Neural cell (in vitro differentiated cells): ENCODE measurements around the gene HMCN2. TPM values are rescaled to one million over a fixed set of nuclear protein-coding genes. Genes with fewer than 3 reads are reported as not detected.

Experiments used
- H2AFZ ChIP-seq: fragments of 200-600, 300-800 bp; sonication (generic), shearing (Covaris generic); 2 replicates; pipeline ENCODE4 v1.6.0; 2014; ENCODE audit warnings: low read depth, mild to moderate bottlenecking, antibody characterized with exemption, low read length, moderate library complexity
- H3F3A ChIP-seq: fragments of 200-600 bp; shearing (Covaris generic); 2 replicates; pipeline ENCODE4 v1.6.1; 2016; ENCODE audit warnings: mild to moderate bottlenecking, moderate library complexity, mixed read lengths, antibody characterized with exemption, low read length; ENCODE audit not compliant: insufficient read depth, poor library complexity, severe bottlenecking
- H3K27ac ChIP-seq: fragments of 200-600, 300-800 bp; sonication (generic), shearing (Covaris generic); 2 replicates; pipeline ENCODE4 v1.5.1; 2014; ENCODE audit warnings: mild to moderate bottlenecking, low read length, moderate library complexity
- H3K27me3 ChIP-seq: fragments of 300-800, 200-600 bp; sonication (generic), shearing (Covaris generic); 2 replicates; pipeline ENCODE4 v1.6.0; 2014; ENCODE audit warnings: mild to moderate bottlenecking, low read depth, low read length, moderate library complexity; ENCODE audit not compliant: insufficient read depth
- H3K36me3 ChIP-seq: fragments of 300-800, 200-600 bp; sonication (generic), shearing (Covaris generic); 2 replicates; pipeline ENCODE4 v1.5.1; 2014; ENCODE audit warnings: mild to moderate bottlenecking, antibody characterized with exemption, low read length, moderate library complexity; ENCODE audit not compliant: insufficient read depth
- H3K4me2 ChIP-seq: fragments of 300-800, 200-600 bp; sonication (generic), shearing (Covaris generic); 2 replicates; pipeline ENCODE4 v1.6.0; 2014; ENCODE audit warnings: mild to moderate bottlenecking, low read length
- H3K4me3 ChIP-seq: fragments of 300-800, 200-600 bp; sonication (generic), shearing (Covaris generic); 2 replicates; pipeline ENCODE4 v1.5.1; 2014; ENCODE audit warnings: mild to moderate bottlenecking, low read length, moderate library complexity
- H3K79me2 ChIP-seq: fragments of 200-600 bp; shearing (Covaris generic); replicated peaks from 2 replicates; pipeline ENCODE4 v1.6.0; 2014; ENCODE audit warnings: mild to moderate bottlenecking, low read length, moderate library complexity; ENCODE audit not compliant: insufficient read depth
- H3K9ac ChIP-seq: fragments of 300-800, 200-600 bp; sonication (generic), shearing (Covaris generic); 2 replicates; pipeline ENCODE4 v1.6.1; 2016; ENCODE audit warnings: mild to moderate bottlenecking, low read length, mixed read lengths
- H3K9me2 ChIP-seq: fragments of 200-600 bp; shearing (Covaris generic); 2 replicates; pipeline ENCODE4 v1.6.1; 2016; ENCODE audit warnings: mild to moderate bottlenecking, low read length, mixed read lengths; ENCODE audit not compliant: insufficient read depth
- H3K9me3 ChIP-seq: fragments of 200-600, 300-800 bp; sonication (generic), shearing (Covaris generic); 2 replicates; pipeline ENCODE4 v1.6.1; 2016; ENCODE audit warnings: mild to moderate bottlenecking, mixed run types, low read length, moderate library complexity, mixed read lengths
- H4K20me1 ChIP-seq: fragments of 200-600 bp; shearing (Covaris generic); 2 replicates; pipeline ENCODE4 v1.6.1; 2016; ENCODE audit warnings: mild to moderate bottlenecking, mixed run types; ENCODE audit not compliant: insufficient read depth
- CTCF ChIP-seq: fragments of 450-650 bp; IDR thresholded peaks from 2 replicates; pipeline ENCODE4 v1.5.1; 2014; ENCODE audit warnings: antibody characterized with exemption, mild to moderate bottlenecking, moderate library complexity; ENCODE audit not compliant: poor library complexity, severe bottlenecking
- EZH2 ChIP-seq: fragments of 200-600, 300-800 bp; shearing (Covaris generic), sonication (generic); IDR thresholded peaks from 2 replicates; pipeline ENCODE4 v1.6.1; 2014; ENCODE audit warnings: antibody characterized with exemption, low read length, borderline replicate concordance, mild to moderate bottlenecking; ENCODE audit not compliant: insufficient read depth, poor library complexity, severe bottlenecking
- MXI1 ChIP-seq: fragments of 450-650 bp; conservative IDR thresholded peaks from 2 replicates; pipeline ENCODE4 v1.6.1; 2014; ENCODE audit warnings: antibody characterized with exemption, mild to moderate bottlenecking; ENCODE audit not compliant: poor library complexity, severe bottlenecking
- POLR2AphosphoS5 ChIP-seq: IDR thresholded peaks from 2 replicates; pipeline ENCODE4 v1.6.1; 2012
- SMC3 ChIP-seq: fragments of 450-650 bp; conservative IDR thresholded peaks from 2 replicates; pipeline ENCODE4 v1.6.1; 2014; ENCODE audit warnings: antibody characterized with exemption, mild to moderate bottlenecking, moderate library complexity; ENCODE audit not compliant: poor library complexity
- TAF1 ChIP-seq: IDR thresholded peaks from 2 replicates; pipeline ENCODE4 v1.6.1; 2012; ENCODE audit warnings: low read depth
- polyA plus RNA-seq: library from polyadenylated mRNA; depleted of rRNA; stranded (reverse); fragments of >200 nt; gene quantifications from 2 replicates; pipeline ENCODE4 v1.2.3, GENCODE V29; 2014
- TF ChIP-seq, protein P1 (sequence below): IDR thresholded peaks from 2 replicates; pipeline ENCODE4 v1.6.1; 2012; ENCODE audit warnings: borderline replicate concordance

The HMCN2 gene
- polyA plus RNA-seq, 1 donor from 2014 or later: 1.7 TPM

DNA sequence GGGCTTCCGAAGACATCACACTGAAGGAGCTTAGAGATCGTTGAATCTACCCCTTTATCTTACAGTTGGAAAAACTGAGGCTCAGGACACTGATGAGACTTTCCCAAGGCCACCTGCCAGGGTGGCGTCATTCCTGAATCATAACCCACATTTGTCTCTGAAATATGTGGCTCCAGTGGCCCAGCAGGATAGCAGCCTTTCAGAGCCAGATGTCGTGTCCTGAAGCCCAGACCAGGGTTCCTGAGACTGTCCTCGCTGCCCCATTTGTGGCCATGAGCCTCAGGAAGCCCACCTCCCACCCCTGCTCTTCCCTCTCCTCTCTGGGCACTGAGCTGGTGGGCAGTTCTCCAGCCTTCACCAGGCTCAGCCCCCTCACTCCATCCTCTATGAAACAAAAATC, 2.4 kb downstream of the HMCN2 start:
- peaks cover 44% of the 10 kb centered on the region for H3K27me3 ChIP-seq
- no peaks in the 10 kb centered on the region for H3K79me2 ChIP-seq
- H3K36me3 ChIP-seq: no peaks in the 10 kb centered on the region
- H3K27ac ChIP-seq: no peak overlapping the region
- H3K9ac ChIP-seq: no peak overlapping the region
- H3K4me3 ChIP-seq: no peak overlapping the region
- no peaks in the 10 kb centered on the region for H3K9me2 ChIP-seq
- H3K9me3 ChIP-seq: no peaks in the 10 kb centered on the region
- TF ChIP-seq SMC3 (no peak), EZH2 (no peak)
- no peaks in the 10 kb centered on the region for H3F3A ChIP-seq
- H3K4me2 ChIP-seq: no peak overlapping the region
- H4K20me1 ChIP-seq: no peaks in the 10 kb centered on the region
- no peak overlapping the region for H2AFZ ChIP-seq

DNA sequence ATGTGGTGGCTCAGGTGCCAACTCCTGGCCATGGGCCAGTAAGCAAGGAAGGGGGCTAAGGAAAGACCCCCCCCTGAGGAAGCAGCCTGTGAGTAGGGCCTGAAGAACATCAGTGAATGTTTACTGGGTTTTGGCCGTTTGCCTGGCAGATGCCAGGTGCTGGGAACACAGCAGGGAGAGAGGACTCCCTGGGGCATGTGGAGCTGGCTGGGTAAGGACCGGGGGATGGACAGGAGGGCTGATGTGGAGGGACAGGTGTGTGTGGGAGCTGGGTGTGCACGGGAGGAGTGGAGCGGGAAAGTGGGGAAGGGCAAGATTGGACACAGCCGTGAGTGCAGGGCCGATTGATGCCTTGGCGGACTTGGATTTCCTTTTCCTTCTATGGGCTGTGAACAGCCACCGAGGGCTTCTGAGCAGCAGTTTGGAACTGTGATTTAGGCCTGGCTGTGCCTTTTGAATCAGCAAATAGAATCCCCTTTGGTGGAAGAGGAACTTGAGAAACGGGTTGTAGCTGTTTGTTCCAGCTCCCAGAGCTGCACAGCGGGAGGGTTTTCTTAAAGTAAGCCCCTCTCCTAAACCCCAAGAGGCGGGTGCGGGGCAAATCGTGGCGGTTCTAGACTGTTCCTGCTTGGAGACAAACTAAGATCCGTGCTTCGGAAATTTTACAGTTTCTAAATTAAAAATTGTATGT, 3.1 kb downstream of the HMCN2 start:
- no peak for TF ChIP-seq EZH2
- no peak for TF ChIP-seq CTCF
- Histone ChIP-seq H3K27me3 (peaks cover 44% of the 10 kb centered on the region), H3K4me2 (no peak overlapping the region), H3K9me3 (no peaks in the 10 kb centered on the region), H3K9me2 (no peaks in the 10 kb centered on the region), H3K9ac (no peak overlapping the region), H4K20me1 (no peaks in the 10 kb centered on the region), H3K27ac (no peak overlapping the region), H3K4me3 (no peak overlapping the region), H3F3A (no peaks in the 10 kb centered on the region), H3K79me2 (no peaks in the 10 kb centered on the region), H2AFZ (no peak overlapping the region), H3K36me3 (no peaks in the 10 kb centered on the region)

DNA sequence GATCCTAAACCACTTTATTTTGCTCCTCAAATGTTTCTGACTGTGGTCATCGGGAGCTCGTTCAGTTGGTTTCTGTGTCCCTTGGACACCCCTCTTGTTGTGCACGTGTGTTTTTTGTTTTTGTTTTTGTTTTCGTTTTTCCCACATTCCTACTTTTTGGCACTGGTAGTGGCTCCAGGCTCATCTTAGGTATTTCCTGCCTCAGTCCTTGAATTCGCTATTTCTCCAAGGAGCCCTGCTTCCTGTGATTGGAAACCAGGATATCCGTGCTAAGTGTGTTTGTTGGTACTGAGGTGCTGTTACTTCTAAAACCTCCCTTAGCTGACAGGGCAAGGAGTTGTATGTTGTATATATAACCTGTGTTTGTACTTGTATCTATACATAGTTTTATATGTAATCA, 5.9 kb downstream of the HMCN2 start:
- Histone ChIP-seq H3K9me2 (no peaks in the 10 kb centered on the region), H3K4me2 (no peak overlapping the region), H3K9me3 (no peaks in the 10 kb centered on the region), H3K27me3 (peaks cover 16% of the 10 kb centered on the region), H3K9ac (no peak overlapping the region), H3K36me3 (no peaks in the 10 kb centered on the region), H3K4me3 (no peak overlapping the region), H3K27ac (no peak overlapping the region), H3F3A (no peaks in the 10 kb centered on the region), H3K79me2 (no peaks in the 10 kb centered on the region), H4K20me1 (no peaks in the 10 kb centered on the region), H2AFZ (no peak overlapping the region)
- TF ChIP-seq SMC3: no peak
- TF ChIP-seq, protein P1, sequence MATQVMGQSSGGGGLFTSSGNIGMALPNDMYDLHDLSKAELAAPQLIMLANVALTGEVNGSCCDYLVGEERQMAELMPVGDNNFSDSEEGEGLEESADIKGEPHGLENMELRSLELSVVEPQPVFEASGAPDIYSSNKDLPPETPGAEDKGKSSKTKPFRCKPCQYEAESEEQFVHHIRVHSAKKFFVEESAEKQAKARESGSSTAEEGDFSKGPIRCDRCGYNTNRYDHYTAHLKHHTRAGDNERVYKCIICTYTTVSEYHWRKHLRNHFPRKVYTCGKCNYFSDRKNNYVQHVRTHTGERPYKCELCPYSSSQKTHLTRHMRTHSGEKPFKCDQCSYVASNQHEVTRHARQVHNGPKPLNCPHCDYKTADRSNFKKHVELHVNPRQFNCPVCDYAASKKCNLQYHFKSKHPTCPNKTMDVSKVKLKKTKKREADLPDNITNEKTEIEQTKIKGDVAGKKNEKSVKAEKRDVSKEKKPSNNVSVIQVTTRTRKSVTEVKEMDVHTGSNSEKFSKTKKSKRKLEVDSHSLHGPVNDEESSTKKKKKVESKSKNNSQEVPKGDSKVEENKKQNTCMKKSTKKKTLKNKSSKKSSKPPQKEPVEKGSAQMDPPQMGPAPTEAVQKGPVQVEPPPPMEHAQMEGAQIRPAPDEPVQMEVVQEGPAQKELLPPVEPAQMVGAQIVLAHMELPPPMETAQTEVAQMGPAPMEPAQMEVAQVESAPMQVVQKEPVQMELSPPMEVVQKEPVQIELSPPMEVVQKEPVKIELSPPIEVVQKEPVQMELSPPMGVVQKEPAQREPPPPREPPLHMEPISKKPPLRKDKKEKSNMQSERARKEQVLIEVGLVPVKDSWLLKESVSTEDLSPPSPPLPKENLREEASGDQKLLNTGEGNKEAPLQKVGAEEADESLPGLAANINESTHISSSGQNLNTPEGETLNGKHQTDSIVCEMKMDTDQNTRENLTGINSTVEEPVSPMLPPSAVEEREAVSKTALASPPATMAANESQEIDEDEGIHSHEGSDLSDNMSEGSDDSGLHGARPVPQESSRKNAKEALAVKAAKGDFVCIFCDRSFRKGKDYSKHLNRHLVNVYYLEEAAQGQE: no peak
- no peak for TF ChIP-seq MXI1
- no peak for TF ChIP-seq TAF1
- TF ChIP-seq POLR2AphosphoS5: no peak
